Psoas muscle (tissue), 8 donors: ENCODE results near the gene RRP15. TPM values are rescaled to one million over a fixed set of nuclear protein-coding genes. Genes with fewer than 3 reads are reported as not detected.

ENCODE experiments used
- ATAC-seq, 4 donors: fragments of 200-7000 bp; cut with Tn5 transposase; one replicate each; pipeline ENCODE4 v1.9.1; 2020; ENCODE audit warnings: moderate library complexity in 3 of 4, mild to moderate bottlenecking in 2 of 4
- DNase-seq, 2 donors: peaks; one replicate each; pipeline ENCODE4 v3.0.0-alpha.2; 2020
- H3K27ac ChIP-seq: fragments of 200-600 bp; one replicate; pipeline ENCODE4 v1.8.0; 2022
- H3K27me3 ChIP-seq, 3 donors: fragments of 200-600 bp in 1 of 3; one replicate each; pipeline versions ENCODE4 v1.6.1 to v1.8.0; 2013 to 2022; ENCODE audit warnings: low read length in 2 of 3, mild to moderate bottlenecking in 2 of 3, moderate library complexity in 1 of 3; ENCODE audit not compliant: insufficient read depth in 3 of 3
- H3K36me3 ChIP-seq, 2 donors: fragments of 200-600 bp in 1 of 2; one replicate each; pipeline versions ENCODE4 v1.6.1 to v1.8.0; 2013 to 2022; ENCODE audit warnings: low read depth in 1 of 2, mild to moderate bottlenecking in 1 of 2, moderate library complexity in 1 of 2; ENCODE audit not compliant: insufficient read depth in 1 of 2
- H3K4me1 ChIP-seq: fragments of 200-600 bp; one replicate; pipeline ENCODE4 v1.8.0; 2022
- H3K4me3 ChIP-seq: fragments of 200-600 bp; one replicate; pipeline ENCODE4 v1.8.0; 2022; ENCODE audit warnings: mild to moderate bottlenecking
- H3K9me3 ChIP-seq: fragments of 200-600 bp; one replicate; pipeline ENCODE4 v1.8.0; 2022
- WGBS, 3 donors: extraction: QIAGEN DNeasy Blood & Tissue Kit; methylation state at CpG; one replicate each; pipeline versions ENCODE4 v1.1.6 to v1.1.7; 2013; 5-methylcytosine and 5-hydroxymethylcytosine counted together
- intact Hi-C, 2 donors: fragments of 100-400 bp; cut with DNase I; formaldehyde crosslinking; loops; one replicate each; pipeline versions ENCODE4 v1.11.0 to v1.14.2; 2022
- polyA plus RNA-seq, 3 donors: library from polyadenylated mRNA; stranded (reverse); fragments of 200-250 nt; gene quantifications; one replicate each; pipeline ENCODE4 v1.2.3, GENCODE V29; 2013
- total RNA-seq, 4 donors: library from RNA; stranded (reverse); fragmentation: NEBNext Ultra II Directional in 2 of 4; extraction: Animal tissue kit (Norgen Biotek cat#: 25700) in 2 of 4; gene quantifications; one replicate each; pipeline versions ENCODE4 v1.2.1 to v1.2.4, GENCODE V29; 2021 to 2023
- TF ChIP-seq, protein P1 (sequence below): fragments of 200-600 bp; IDR thresholded peaks from one replicate; pipeline ENCODE4 v1.8.0; 2022; ENCODE audit warnings: antibody characterized with exemption
- donor health status: healthy with polysubstance abuse.
- donor health status: DM: no; HTN: no; CAD: no; lungs with moderate emphysema.
- donor health status: Bipolar disorder and iron deficiency.
- donor health status: healthy.
- donor health status: DM: yes; HTN: yes; CAD: no.
- donor health status: DM: no; HTN: no; CAD: no.
- donor health status: DM: no; HTN: no; CAD: no.
- donor health status: DM: yes; HTN: yes; CAD: no.

The RRP15 gene
- total and polyA plus RNA-seq, 7 donors: 10.1 to 58.4 (median 32.0) TPM

DNA sequence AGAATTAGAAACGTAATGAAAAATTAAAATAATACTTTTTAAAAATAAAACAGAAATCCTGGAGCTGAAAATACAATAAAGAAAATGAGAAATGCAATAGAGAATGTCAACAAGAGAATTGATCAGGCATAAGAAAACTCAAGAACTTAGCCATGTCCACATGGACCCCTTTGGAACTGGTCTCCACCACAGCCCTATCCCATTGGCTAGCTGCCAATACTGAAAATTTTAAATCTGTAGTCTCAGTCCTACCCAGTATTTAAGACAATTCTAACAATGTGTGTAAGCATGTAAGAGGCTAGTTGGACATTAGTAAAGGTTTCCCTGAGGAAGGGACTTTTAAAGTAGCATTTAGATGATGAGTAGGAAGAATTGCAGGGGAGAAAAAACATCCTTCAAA, 25.8 kb upstream of the RRP15 start:
- DNase-seq (no peak), ATAC-seq (no peak)
- no peaks in the 10 kb centered on the region for H3K36me3 ChIP-seq
- 70 to 85% (median 72%) methylated on average over 1 of the region's 1 CpG for WGBS, 3 donors
- no peak overlapping the region for H3K4me3 ChIP-seq
- H3K27me3 ChIP-seq: no peaks in the 10 kb centered on the region
- TF ChIP-seq, protein P1, sequence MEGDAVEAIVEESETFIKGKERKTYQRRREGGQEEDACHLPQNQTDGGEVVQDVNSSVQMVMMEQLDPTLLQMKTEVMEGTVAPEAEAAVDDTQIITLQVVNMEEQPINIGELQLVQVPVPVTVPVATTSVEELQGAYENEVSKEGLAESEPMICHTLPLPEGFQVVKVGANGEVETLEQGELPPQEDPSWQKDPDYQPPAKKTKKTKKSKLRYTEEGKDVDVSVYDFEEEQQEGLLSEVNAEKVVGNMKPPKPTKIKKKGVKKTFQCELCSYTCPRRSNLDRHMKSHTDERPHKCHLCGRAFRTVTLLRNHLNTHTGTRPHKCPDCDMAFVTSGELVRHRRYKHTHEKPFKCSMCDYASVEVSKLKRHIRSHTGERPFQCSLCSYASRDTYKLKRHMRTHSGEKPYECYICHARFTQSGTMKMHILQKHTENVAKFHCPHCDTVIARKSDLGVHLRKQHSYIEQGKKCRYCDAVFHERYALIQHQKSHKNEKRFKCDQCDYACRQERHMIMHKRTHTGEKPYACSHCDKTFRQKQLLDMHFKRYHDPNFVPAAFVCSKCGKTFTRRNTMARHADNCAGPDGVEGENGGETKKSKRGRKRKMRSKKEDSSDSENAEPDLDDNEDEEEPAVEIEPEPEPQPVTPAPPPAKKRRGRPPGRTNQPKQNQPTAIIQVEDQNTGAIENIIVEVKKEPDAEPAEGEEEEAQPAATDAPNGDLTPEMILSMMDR: no peak
- no peak overlapping the region for H3K27ac ChIP-seq
- intact Hi-C loops: no loop called here
- no peaks in the 10 kb centered on the region for H3K4me1 ChIP-seq
- no peaks in the 10 kb centered on the region for H3K9me3 ChIP-seq

DNA sequence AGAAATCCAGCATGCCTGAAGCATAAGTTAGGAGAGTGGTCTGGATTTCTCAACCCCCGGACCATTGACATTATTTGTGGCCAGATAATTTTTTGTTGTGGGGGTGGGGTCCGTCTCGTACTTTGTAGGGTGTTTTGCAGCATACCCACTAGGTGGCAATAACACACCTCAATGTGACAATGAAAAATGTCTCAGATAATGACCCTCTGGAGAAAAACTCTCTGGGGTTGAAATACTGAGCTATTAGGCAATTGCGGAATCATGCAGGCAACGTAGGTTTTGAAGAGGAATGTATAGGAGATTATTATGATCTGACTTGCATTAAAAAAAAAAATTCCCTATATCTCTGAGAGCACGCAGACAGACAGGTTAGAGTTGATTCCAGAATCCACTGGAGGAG, 25.3 kb upstream of the RRP15 start:
- 37 to 45% (median 42%) methylated on average over 6 of the region's 6 CpGs for WGBS, 3 donors
- no peak overlapping the region for H3K4me3 ChIP-seq
- H3K9me3 ChIP-seq: no peaks in the 10 kb centered on the region
- intact Hi-C loops: no loop called here
- no peaks in the 10 kb centered on the region for H3K27me3 ChIP-seq
- H3K27ac ChIP-seq: no peak overlapping the region
- TF ChIP-seq, protein P1: no peak
- DNase-seq (no peak), ATAC-seq (no peak)
- no peaks in the 10 kb centered on the region for H3K36me3 ChIP-seq
- H3K4me1 ChIP-seq: no peaks in the 10 kb centered on the region

DNA sequence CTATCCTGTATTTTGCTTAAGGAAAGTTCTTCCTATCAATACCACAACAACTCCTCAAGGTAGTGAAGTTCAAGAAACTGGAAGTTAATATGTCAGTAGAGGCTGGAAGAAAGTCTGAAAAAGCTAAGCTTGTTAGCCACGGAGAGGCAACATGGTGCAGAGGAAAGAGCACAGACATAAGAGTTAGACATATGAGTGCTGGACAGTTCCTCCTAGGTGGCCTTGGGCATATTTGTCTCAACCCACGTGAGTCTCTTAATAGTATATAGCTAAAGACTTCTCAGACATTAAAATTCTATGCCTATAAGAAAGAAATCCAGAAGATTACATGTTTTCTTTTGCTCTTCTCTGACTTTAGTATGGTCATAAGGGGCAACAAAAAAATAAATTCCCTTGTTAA, 22.8 kb upstream of the RRP15 start:
- Histone ChIP-seq H3K36me3 (no peaks in the 10 kb centered on the region), H3K4me1 (no peaks in the 10 kb centered on the region), H3K4me3 (no peak overlapping the region), H3K27me3 (peaks cover 0 to 2% (median 0%) of the 10 kb centered on the region in 3 donors), H3K27ac (no peak overlapping the region), H3K9me3 (no peaks in the 10 kb centered on the region)
- WGBS, 3 donors: 48 to 62% (median 53%) methylated on average over 2 of the region's 2 CpGs
- TF ChIP-seq, protein P1: no peak
- DNase-seq (no peak), ATAC-seq (no peak)
- intact Hi-C loops: no loop called here

DNA sequence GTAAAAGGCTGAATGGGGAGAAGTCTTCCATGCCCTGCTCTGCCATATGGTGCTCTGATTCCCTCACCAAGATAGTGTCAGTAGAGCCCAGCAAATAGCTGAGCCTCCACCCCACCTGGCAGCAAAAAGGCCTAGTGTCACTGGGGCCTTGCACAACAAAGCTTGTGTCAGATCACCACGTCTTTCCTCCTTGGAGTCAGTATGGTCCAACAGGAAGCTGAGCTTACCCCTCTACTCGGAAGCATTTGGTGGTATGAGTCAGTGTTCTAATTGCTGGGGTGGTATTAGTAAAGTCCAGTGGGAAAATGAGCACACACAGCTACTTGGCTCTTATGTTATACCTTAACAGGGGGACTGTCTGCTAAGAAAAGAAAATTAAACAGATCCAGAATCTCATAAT, 18.7 kb upstream of the RRP15 start:
- no peaks in the 10 kb centered on the region for H3K4me1 ChIP-seq
- no peak overlapping the region for H3K27ac ChIP-seq
- WGBS, 3 donors: 41 to 52% (median 47%) methylated on average over 2 of the region's 2 CpGs
- TF ChIP-seq, protein P1: no peak
- H3K4me3 ChIP-seq: no peak overlapping the region
- DNase-seq (no peak), ATAC-seq (no peak)
- no peaks in the 10 kb centered on the region for H3K9me3 ChIP-seq
- intact Hi-C loops: no loop called here
- H3K27me3 ChIP-seq: peaks cover 0 to 2% (median 0%) of the 10 kb centered on the region in 3 donors
- H3K36me3 ChIP-seq: no peaks in the 10 kb centered on the region

DNA sequence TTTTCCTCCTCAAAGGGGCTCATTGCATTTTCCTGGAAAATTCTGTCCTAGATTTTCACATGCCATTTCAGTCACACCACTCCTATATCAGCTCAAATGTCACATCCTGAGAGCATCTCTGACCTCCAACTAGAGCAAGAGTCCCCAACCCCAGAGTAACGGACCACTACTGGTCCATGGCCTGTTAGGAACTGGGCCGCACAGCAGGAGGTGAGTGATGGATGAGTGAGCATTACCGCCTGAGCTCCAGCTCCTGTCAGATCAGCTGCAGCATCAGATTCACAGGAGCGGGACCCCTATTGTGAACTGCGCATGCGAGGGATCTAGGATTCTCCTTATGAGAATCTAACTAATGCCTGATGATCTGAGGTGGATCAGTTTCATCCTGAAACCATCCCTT, 12.7 kb upstream of the RRP15 start:
- intact Hi-C loops: no loop called here
- Histone ChIP-seq H3K27me3 (peaks cover 0 to 3% (median 0%) of the 10 kb centered on the region in 3 donors), H3K4me3 (no peak overlapping the region), H3K4me1 (no peaks in the 10 kb centered on the region), H3K36me3 (no peaks in the 10 kb centered on the region), H3K27ac (no peak overlapping the region), H3K9me3 (no peaks in the 10 kb centered on the region)
- DNase-seq (no peak), ATAC-seq (no peak)
- WGBS, 3 donors: 90 to 93% (median 91%) methylated on average over 6 of the region's 6 CpGs
- TF ChIP-seq, protein P1: no peak
